ENCODE results near the gene WDR64. TPM values are rescaled to one million over a fixed set of nuclear protein-coding genes. Genes with fewer than 3 reads are reported as not detected.
A peak's percentile ranks its signal among the peaks of the same experiment; 100 is the strongest.

WDR64 gene
- total RNA-seq, 1 donor from 2014 or later, result not detected

GRCh38 chr1:241834733-241835377 lies 182.8 kb downstream of the WDR64 start:
- H3K36me3 Mint-ChIP-seq (ENCODE audit: low read depth), result no peaks in the 10 kb centered on the region
- DNase-seq (ENCODE audit: low read depth, low spot score), result no peak
- H3K9me3 Mint-ChIP-seq, result no peaks in the 10 kb centered on the region
- H3K27me3 Mint-ChIP-seq (ENCODE audit: low read depth), result no peaks in the 10 kb centered on the region
- H3K4me1 Mint-ChIP-seq, result no peaks in the 10 kb centered on the region
- peak; percentile 79 for TF ChIP-seq CTCF (conservative IDR thresholded peaks at IDR 0.05)
- H3K27ac Mint-ChIP-seq (ENCODE audit: unreplicated experiment), result no peak overlapping the region
- no peak overlapping the region for H3K4me3 Mint-ChIP-seq

DNA sequence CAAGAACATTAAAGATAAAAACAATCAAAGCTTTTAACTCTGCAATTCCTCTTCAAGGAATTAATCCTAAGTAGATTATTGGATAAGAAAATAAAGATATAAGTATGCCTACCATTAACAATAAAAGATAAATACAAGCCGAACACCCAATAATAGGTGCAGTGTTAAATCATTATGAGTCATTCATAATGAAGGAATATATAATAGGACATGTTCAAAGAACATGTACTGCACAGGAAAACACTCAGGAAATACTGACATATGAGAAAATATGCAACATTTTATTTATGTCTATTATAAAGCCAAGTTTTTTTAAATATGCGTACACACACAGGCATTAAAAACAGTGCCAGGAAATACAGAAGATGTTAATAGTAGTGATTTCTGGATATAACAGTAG lies 184.9 kb downstream of the WDR64 start:
- no peaks in the 10 kb centered on the region for H3K9me3 Mint-ChIP-seq
- no peak for DNase-seq (ENCODE audit: low read depth, low spot score)
- H3K36me3 Mint-ChIP-seq (ENCODE audit: low read depth), result no peaks in the 10 kb centered on the region
- peaks cover 3% of the 10 kb centered on the region for H3K27me3 Mint-ChIP-seq (ENCODE audit: low read depth)
- TF ChIP-seq CTCF (conservative IDR thresholded peaks at IDR 0.05), result no peak
- no peak overlapping the region for H3K27ac Mint-ChIP-seq (ENCODE audit: unreplicated experiment)
- H3K4me3 Mint-ChIP-seq, result no peak overlapping the region
- H3K4me1 Mint-ChIP-seq, result no peaks in the 10 kb centered on the region

DNA sequence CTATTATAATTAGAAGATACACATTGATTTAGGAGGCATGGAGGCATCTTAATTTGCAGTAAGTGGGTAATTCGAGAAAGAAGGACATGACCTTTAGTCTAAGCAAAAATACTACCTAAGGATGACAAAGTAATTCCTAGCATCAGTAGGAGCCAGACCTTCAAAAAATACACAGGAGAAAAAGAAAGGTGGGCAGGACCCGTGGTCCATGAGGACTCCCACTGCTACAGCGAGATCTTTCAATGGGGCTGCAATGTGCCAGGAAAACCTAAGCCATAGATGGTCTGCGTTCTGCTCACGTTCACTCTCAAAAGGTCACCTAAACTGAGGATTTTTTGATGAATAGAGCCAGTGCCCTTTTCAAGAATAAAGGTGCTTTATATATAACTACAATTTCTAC lies 185.3 kb downstream of the WDR64 start:
- no peaks in the 10 kb centered on the region for H3K9me3 Mint-ChIP-seq
- no peak for TF ChIP-seq CTCF (conservative IDR thresholded peaks at IDR 0.05)
- no peaks in the 10 kb centered on the region for H3K36me3 Mint-ChIP-seq (ENCODE audit: low read depth)
- H3K27me3 Mint-ChIP-seq (ENCODE audit: low read depth), result peaks cover 3% of the 10 kb centered on the region
- no peak overlapping the region for H3K4me3 Mint-ChIP-seq
- H3K27ac Mint-ChIP-seq (ENCODE audit: unreplicated experiment), result no peak overlapping the region
- no peaks in the 10 kb centered on the region for H3K4me1 Mint-ChIP-seq
- DNase-seq (ENCODE audit: low read depth, low spot score), result no peak

DNA sequence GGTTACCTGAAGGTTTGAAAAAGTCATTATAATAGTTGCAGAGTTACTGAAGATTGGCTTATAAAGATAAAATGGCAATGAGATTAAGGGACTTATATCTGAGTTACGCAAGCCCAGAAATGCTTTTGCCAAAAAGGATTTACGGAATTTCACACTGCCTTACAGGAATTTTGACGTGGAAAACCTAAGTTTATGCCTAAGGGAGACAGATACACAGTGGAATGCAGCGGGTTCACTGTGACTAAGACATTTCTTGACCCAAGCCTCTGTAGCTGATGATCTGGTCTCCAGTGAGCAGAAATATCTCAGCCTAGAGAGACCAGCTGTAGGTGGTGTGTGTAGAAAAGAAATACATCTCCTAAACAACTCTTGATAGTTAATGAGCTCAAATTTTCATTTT lies 185.8 kb downstream of the WDR64 start:
- no peaks in the 10 kb centered on the region for H3K36me3 Mint-ChIP-seq (ENCODE audit: low read depth)
- peaks cover 7% of the 10 kb centered on the region for H3K27me3 Mint-ChIP-seq (ENCODE audit: low read depth)
- no peak for DNase-seq (ENCODE audit: low read depth, low spot score)
- TF ChIP-seq CTCF (conservative IDR thresholded peaks at IDR 0.05), result no peak
- H3K4me1 Mint-ChIP-seq, result no peaks in the 10 kb centered on the region
- no peak overlapping the region for H3K4me3 Mint-ChIP-seq
- H3K9me3 Mint-ChIP-seq, result no peaks in the 10 kb centered on the region
- no peak overlapping the region for H3K27ac Mint-ChIP-seq (ENCODE audit: unreplicated experiment)

DNA sequence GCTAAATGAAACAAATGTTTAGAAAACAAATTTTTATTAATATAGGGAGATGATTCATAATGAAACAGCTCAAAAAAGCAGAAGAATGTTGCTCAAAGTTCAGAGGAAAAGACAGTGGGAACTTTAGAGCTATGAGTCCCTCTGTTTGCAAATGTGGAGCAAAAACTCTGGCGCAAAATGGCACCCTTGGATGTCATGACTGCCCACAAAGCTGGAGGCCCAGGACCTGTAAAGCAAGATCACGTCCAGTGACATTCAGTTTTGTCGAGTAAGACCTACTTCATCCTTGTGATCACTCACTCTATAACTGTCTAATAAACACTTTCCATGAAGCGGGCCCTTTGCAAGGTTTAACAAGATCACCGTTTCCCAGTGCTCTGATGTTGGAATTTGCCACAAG lies 186.8 kb downstream of the WDR64 start:
- TF ChIP-seq CTCF (conservative IDR thresholded peaks at IDR 0.05), result no peak
- Mint-ChIP-seq H3K4me3 (no peak overlapping the region), H3K36me3 (ENCODE audit: low read depth) (no peaks in the 10 kb centered on the region), H3K4me1 (no peaks in the 10 kb centered on the region), H3K27ac (ENCODE audit: unreplicated experiment) (no peak overlapping the region), H3K9me3 (no peaks in the 10 kb centered on the region), H3K27me3 (ENCODE audit: low read depth) (peaks cover 13% of the 10 kb centered on the region)
- DNase-seq (ENCODE audit: low read depth, low spot score), result no peak

Data from neural crest cell (in vitro differentiated cells).